Endodermal cell (in vitro differentiated cells): Measurements from ENCODE around the gene HNRNPA0. TPM values are rescaled to one million over a fixed set of nuclear protein-coding genes. Genes with fewer than 3 reads are reported as not detected.

Experiments used
- DNase-seq: peaks from one replicate; pipeline ENCODE4 v3.0.0-alpha.2; 2017
- H3K27ac ChIP-seq: 2 replicates; pipeline ENCODE4 v1.5.1; 2013; ENCODE audit warnings: mild to moderate bottlenecking, low read depth, low read length, moderate library complexity
- H3K27me3 ChIP-seq: 2 replicates; pipeline ENCODE4 v1.6.1; 2013; ENCODE audit warnings: mild to moderate bottlenecking, low read length, moderate library complexity; ENCODE audit not compliant: insufficient read depth, control insufficient read depth, poor library complexity, severe bottlenecking
- H3K36me3 ChIP-seq: 2 replicates; pipeline ENCODE4 v1.7.0; 2013; ENCODE audit warnings: mild to moderate bottlenecking, low read length, moderate library complexity; ENCODE audit not compliant: control insufficient read depth, insufficient read depth
- H3K4me1 ChIP-seq: one replicate; pipeline ENCODE4 v1.7.0; 2013; ENCODE audit warnings: low read length; ENCODE audit not compliant: control insufficient read depth, insufficient read depth
- H3K4me3 ChIP-seq: 2 replicates; pipeline ENCODE4 v1.5.1; 2013; ENCODE audit warnings: mild to moderate bottlenecking, low read length, moderate library complexity
- H3K9ac ChIP-seq: 2 replicates; pipeline ENCODE4 v1.6.1; 2013; ENCODE audit warnings: mild to moderate bottlenecking, low read length, moderate library complexity; ENCODE audit not compliant: poor library complexity, severe bottlenecking; ENCODE audit errors: extremely low read depth
- H3K9me3 ChIP-seq: 2 replicates; pipeline ENCODE4 v1.6.1; 2013; ENCODE audit warnings: mild to moderate bottlenecking, low read length, moderate library complexity; ENCODE audit not compliant: control insufficient read depth
- H3K27ac Mint-ChIP-seq: 2 replicates; pipeline ENCODE4 v1.8.0; 2020; ENCODE audit warnings: mixed read lengths
- H3K27me3 Mint-ChIP-seq: 2 replicates; pipeline ENCODE4 v1.8.0; 2021; ENCODE audit warnings: mild to moderate bottlenecking, mixed read lengths; ENCODE audit not compliant: insufficient read depth
- H3K36me3 Mint-ChIP-seq: 2 replicates; pipeline ENCODE4 v1.8.0; 2020; ENCODE audit warnings: low read depth, mixed read lengths
- H3K4me1 Mint-ChIP-seq: 2 replicates; pipeline ENCODE4 v1.8.0; 2020; ENCODE audit warnings: mixed read lengths
- H3K4me3 Mint-ChIP-seq: 2 replicates; pipeline ENCODE4 v1.8.0; 2020; ENCODE audit warnings: mild to moderate bottlenecking, moderate library complexity, mixed read lengths
- H3K9me3 Mint-ChIP-seq: 2 replicates; pipeline ENCODE4 v1.8.0; 2020; ENCODE audit warnings: mild to moderate bottlenecking, mixed read lengths
- CTCF ChIP-seq: fragments of 200-600 bp; sonication (generic); conservative IDR thresholded peaks from 2 replicates; pipeline ENCODE4 v1.5.0; 2021; ENCODE audit warnings: antibody characterized with exemption, mild to moderate bottlenecking
- WGBS, 2 experiments: methylation state at CpG; one replicate each; pipeline versions ENCODE4 v1.1.5 to v1.1.7; 2013; ENCODE audit warnings: missing lambda C conversion rate in 2 of 2, mixed read lengths in 1 of 2; ENCODE audit not compliant: insufficient coverage in 1 of 2, insufficient read length in 1 of 2; 5-methylcytosine and 5-hydroxymethylcytosine counted together
- total RNA-seq, 2 donors: library from RNA; stranded (reverse); fragmentation: NEBNext Ultra II Directional in 1 of 2; extraction: Animal tissue kit (Norgen Biotek cat#: 25700) in 1 of 2; gene quantifications; 2 replicates in 1 of 2; 3 replicates in 1 of 2; pipeline ENCODE4 v1.2.1, GENCODE V29; 2021

The HNRNPA0 gene
- total RNA-seq, 2 donors from 2014 or later: 50.7 to 61.0 TPM

DNA sequence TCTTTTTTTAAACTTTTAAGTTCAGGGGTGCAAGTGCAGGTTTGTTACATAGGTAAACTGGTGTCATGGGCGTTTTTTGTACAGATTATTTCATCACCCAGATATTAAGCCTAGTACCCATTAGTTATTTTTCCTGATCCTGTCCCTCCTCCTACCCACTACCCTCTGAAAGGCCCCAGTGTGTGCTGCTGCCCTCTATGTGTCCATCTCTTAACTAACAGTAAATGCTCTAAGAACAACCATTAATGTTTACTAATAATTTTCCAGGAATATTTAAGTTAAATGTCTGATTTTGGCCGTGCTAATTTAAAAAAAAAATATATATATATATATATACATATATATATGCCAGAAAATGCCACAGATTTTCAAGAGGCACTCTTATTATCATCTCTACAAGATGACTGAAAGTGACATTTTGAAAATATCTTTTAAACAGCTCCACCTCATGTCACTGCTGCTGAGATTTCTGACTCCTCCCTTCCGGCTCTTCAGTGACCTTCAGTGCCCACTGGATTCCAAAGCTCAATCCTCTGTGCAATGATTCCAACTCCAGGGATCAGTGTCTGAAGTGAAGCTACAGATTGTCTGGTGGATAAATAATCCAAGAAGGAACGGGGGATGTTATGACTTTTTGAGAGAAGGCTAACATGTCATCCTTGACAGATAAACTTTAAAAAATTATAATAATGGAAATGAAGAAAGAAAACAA is 46.7 kb upstream of the HNRNPA0 start:
- WGBS, 2 experiments: 69 to 81% methylated on average over 2 to 3 of the region's 4 CpGs
- no peaks in the 10 kb centered on the region for H3K27me3 ChIP-seq

GRCh38 chr5:137796279-137796678 is 42.1 kb upstream of the HNRNPA0 start:
- no peaks in the 10 kb centered on the region for H3K36me3 ChIP-seq
- WGBS, 2 experiments: 70% methylated on average over 2 of the region's 3 CpGs; no CpG with 5 or more reads in 1 of the 2 experiments

More for the DNA sequence above, 46.7 kb upstream of the HNRNPA0 start:
- Histone ChIP-seq H3K4me3 (no peak overlapping the region), H3K27ac (no peak overlapping the region), H3K4me1 (no peaks in the 10 kb centered on the region), H3K9me3 (no peaks in the 10 kb centered on the region), H3K9ac (no peak overlapping the region), H3K36me3 (no peaks in the 10 kb centered on the region)
- no peak for DNase-seq
- no peak overlapping the region for H3K4me3 Mint-ChIP-seq
- H3K36me3 Mint-ChIP-seq: no peaks in the 10 kb centered on the region
- peaks cover 3% of the 10 kb centered on the region for H3K27me3 Mint-ChIP-seq
- peak; percentile 57 for TF ChIP-seq CTCF
- H3K27ac Mint-ChIP-seq: no peak overlapping the region
- H3K4me1 Mint-ChIP-seq: peaks cover 1% of the 10 kb centered on the region
- no peaks in the 10 kb centered on the region for H3K9me3 Mint-ChIP-seq

GRCh38 chr5:137794863-137795262 is 40.7 kb upstream of the HNRNPA0 start:
- Mint-ChIP-seq H3K36me3 (no peaks in the 10 kb centered on the region), H3K4me1 (no peaks in the 10 kb centered on the region), H3K4me3 (no peak overlapping the region), H3K27ac (no peak overlapping the region), H3K9me3 (no peaks in the 10 kb centered on the region), H3K27me3 (peaks cover 4% of the 10 kb centered on the region)
- Histone ChIP-seq H3K9me3 (no peaks in the 10 kb centered on the region), H3K36me3 (no peaks in the 10 kb centered on the region), H3K9ac (no peak overlapping the region), H3K27me3 (no peaks in the 10 kb centered on the region), H3K27ac (no peak overlapping the region), H3K4me3 (no peak overlapping the region), H3K4me1 (no peaks in the 10 kb centered on the region)
- no peak for TF ChIP-seq CTCF
- DNase-seq: peak; percentile 48
- WGBS, 2 experiments: 86% methylated on average over 1 of the region's 5 CpGs; no CpG with 5 or more reads in 1 of the 2 experiments

More at GRCh38 chr5:137796279-137796678, 42.1 kb upstream of the HNRNPA0 start:
- Mint-ChIP-seq H3K9me3 (no peaks in the 10 kb centered on the region), H3K36me3 (no peaks in the 10 kb centered on the region), H3K27me3 (peaks cover 2% of the 10 kb centered on the region), H3K4me1 (no peaks in the 10 kb centered on the region), H3K27ac (no peak overlapping the region), H3K4me3 (no peak overlapping the region)
- no peak for DNase-seq
- Histone ChIP-seq H3K4me3 (no peak overlapping the region), H3K9me3 (no peaks in the 10 kb centered on the region), H3K9ac (no peak overlapping the region), H3K27me3 (no peaks in the 10 kb centered on the region), H3K4me1 (no peaks in the 10 kb centered on the region), H3K27ac (no peak overlapping the region)
- TF ChIP-seq CTCF: no peak
